DMS 273 treated with DMSO at 0.1 percent for 48 hours (cell line): Measurements from ENCODE around the gene IQGAP2.
A peak's percentile ranks its signal among the peaks of the same experiment; 100 is the strongest.
"Not testable (repeated sequence)": the region's sequence is repeated elsewhere in the genome, so short reads cannot be mapped to it uniquely, and the experiment has no call there.

ENCODE experiments used
- DNase-seq: peaks from one replicate; lab custom pipeline; 2025; lab: John Stamatoyannopoulos, UW

IQGAP2 gene

DNA sequence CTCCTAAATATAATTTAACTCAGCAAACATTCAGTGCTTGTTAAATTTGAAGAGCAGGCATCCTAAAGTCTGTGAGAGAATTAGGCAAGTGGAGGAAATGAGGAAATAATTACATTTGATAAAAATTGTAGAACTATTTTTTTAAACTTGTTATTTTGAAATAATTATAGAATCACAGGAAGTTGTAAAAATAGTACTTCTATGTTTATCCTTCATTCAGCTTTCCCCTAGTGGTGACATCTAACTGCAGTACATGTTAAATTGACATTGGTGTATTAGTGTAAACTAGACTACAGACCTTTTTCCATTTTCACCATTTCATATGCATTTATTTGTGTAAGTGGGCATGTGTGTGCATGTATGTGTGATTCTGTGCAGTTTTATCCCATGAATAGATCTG, 168.5 kb downstream of the IQGAP2 start:
- no peak for DNase-seq

DNA sequence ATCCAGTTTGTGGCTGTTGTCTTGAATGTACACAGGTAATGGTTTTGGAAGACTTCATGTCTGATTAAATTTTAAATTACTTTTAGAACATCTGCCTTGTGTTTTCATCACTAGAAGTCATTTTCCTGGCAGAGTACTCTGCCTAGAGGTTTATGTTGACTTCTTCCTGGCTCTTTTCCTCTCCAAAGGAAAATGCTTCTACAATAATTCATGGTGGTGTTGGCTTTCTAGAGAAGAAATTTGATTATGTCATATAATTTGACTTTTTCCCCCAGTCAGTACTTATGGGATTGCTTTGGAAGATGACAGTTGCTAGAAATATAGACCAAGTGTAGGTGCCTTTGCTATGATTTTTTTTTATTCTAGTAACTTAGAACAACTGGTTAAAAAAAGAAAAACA, 173.4 kb downstream of the IQGAP2 start:
- no peak for DNase-seq

DNA sequence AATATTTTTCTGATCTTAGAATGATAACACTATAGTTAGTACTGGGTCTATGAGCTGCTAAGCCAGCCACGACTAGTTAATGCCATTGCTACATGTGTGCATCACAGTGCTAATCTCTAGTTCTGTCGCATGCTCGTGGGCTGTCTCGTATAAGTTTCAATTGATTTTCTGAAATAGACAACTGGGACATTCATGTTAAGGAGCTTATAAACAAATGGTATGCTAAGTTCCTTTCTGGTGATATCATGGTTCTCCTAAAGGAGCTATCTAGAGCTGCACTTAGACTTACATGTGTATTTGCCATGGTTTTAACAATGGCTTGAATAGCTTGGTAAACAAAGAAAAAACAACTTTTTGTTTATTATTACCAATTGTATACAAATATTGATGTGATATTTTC, 173.9 kb downstream of the IQGAP2 start:
- DNase-seq, result no peak

DNA sequence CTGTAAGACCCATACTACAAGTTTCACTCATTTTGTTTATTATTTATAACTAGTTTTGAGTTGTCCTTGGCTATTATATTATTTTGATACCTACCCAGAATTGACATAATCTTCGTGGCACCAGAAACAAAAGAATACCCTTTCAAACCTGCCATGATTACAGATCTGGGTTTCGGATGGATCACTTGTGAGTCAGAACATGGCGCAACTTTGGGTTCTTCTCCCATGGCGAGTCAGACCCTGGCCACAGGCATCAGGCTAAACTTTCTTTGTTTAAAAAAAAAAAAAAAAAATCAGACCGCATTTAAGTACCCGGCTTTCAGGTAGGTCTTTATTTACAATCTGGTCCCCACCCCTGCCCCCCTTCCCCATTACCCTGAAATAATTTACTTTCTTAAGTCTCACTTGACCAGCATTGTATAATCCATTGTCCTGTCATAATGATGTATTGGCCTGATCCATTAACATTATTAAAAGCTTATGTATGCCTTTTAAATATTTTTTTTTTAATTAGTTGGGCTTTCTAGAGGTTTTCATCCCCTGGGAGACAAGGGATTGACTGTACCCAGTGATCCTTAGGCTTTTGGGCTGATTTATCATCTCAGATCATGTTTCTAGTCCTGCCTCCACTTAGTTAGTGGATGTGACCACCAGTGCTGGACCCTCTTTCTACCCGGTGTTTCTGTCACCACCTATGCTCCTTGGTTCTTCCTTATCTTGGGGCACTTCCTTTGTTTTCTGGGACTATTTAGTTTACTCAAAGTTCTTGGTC, 176.3 kb downstream of the IQGAP2 start:
- no peak for DNase-seq

DNA sequence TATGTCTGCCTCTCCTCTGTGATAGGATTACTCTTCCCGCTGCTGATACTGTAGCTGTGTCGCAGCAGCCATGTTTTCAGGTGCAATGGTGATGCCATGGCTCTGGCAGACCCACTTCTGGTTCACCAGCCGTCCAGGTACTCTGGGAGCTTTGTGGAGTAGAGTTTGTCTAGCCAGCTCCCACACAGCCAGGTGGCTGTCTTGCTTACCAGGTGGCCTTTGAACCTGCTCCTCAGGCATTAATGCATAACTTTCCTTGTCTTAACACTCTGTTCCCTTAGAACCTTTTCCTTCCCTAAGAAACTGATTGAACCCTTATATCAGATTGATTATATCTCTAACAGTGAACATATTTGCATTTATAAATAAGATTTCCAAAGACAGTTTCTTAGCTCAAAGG, 177.9 kb downstream of the IQGAP2 start:
- DNase-seq, result no peak

DNA sequence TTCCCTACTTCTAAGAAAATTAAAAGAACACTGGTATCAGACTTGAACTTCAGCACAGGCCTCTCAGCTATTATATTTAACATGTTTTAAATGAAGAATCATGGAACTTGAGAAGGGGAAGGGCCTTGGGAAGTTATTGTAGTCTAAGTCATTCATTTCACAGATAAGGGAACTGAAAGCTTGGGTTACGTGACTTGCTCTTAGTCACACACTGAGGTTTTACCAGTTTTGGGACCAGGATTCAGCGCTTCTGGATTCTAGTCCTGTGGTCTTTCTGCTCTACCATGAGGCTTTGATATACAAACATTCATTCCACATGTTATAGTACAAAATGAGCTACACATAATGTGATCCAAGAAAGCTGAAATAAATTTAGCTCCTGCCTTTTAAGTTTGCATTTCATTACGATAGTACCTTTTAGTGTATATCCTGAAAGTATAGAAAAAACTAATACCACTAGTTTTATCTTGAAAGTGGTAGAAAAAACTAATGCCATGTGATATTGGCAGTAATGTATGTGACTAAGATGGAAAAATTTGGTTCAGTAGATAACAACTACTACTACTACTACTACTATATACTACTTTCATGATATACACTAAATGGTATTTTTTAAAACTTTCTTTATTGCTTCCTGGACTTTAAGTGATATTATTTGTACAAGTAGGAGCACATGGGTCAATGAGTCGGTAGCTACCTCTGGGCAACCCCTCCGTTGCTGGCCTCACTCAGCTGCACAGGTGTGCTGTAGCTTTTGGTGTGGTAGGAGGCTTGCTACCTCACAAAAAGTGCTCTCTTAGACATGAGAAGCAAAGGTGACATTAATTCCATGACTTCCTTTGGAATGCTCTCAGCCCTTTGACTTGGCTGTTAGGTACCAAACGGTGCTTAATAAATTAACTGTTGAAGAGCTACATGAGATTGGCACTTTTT, 179.4 kb downstream of the IQGAP2 start:
- no peak for DNase-seq

DNA sequence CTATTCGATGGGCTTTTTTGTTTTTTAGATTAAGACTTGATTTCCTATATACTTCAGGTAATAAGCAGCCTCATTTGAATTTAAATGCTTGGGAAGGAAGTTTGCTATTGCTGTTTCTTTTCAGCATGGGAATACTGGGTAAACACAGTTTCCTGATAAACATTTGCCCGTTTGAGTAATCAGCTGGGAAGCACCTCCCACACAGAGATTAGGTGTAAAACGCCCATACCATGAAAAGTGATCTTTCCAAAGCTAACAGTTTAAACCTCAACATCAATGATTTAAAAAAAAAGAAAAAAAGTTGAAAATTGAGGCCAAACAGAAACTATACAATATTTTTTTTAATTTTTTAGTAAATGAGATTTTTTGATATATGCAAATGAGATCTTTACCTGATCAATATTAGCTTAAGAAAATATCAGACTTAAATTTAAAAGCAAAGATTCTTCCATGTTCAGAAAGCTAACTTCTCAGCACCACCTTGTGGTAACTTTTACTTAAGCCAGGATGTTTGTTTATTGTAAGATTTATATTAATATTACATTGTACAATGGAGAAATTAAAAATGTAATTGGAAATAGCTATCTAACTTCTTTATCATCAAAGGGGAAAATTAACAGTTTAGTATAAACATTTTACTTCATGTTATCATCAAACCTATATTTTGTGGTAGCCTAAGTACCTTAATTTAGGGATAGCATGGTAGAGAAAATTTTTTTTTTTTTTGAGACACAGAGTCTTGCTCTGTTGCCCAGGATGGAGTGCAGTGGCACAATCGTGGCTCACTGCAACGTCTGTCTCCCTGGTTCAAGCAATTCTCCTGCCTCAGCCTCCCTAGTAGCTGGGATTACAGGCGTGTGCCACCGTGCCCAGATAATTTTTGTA, 180.3 kb downstream of the IQGAP2 start:
- no peak for DNase-seq

DNA sequence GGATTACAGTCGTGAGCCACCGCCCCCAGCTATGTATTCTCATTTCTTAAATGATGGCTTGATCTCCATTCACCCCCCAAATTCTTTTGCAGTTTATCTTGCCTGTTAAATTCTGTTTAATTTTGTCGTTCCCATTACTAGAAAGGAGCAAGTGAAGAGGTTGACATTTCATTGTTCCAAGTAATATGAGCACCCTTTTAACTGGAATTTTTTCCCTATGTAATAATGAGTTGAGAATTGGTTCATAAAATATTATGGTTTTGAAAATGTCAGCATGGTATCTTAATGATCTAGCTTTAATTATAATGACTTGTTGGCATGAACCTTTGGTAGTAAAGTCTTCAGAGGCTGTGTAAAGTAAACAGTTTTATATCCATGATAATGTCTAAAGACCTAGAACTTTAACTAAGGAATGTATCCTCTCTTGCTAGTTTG, 182.7 kb downstream of the IQGAP2 start:
- no peak for DNase-seq

DNA sequence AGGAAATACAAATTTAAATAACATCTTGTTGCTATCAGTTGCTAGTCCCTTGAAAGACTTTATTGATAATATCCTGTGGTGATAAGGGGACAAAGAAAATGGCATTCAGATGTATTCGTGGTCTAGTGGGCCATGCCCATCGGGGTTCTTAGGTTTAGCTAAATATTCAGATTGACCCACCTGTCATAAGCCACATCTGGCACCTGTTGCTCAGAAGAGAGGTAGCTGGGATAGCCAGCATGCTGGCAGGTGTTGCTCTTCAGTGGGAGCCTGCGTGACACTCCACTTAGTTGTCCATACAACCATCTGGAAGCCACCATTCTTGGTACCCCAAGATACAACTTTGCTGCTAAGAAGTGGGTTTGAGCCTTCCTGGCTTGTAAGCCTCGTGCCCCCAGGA, 183.4 kb downstream of the IQGAP2 start:
- no peak for DNase-seq

DNA sequence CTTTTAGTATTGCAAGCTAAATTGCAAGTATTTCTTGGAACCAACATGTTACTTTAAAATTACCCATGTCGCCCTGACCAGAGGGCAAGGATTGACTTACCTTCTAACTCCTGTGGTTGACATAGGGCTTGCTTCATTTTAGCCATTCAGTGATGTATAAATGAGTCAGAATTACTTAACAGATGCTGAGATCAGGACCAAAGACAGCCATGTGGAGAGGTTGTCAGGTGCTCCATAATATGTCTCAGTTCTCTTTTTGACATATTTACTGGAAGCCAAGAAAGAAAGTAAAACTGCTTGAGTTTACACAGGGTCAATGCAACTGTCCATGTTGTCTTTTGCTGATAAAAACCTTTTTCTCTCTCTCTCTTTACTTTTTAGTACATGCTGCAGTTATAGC, 186.9 kb downstream of the IQGAP2 start:
- DNase-seq, result no peak

DNA sequence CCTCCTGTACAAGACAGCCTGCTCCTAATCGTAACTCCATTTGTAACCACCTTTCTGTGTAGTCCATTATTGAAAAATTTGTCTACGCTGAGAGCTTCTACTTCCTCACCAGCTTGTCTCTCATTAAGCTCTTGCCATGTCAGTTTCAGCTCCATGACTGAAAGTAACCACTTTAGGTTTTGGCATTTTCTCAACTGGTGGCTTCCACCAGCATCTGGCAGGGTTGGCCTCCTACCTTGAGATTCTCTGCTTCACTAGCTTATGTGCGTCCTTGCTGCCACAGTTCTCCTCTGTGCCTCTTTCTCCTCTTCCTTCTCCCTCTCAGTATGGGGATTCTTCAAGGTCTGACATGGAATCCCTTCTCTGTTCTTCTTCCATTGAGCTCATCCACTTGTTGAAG, 188.3 kb downstream of the IQGAP2 start:
- no peak for DNase-seq

DNA sequence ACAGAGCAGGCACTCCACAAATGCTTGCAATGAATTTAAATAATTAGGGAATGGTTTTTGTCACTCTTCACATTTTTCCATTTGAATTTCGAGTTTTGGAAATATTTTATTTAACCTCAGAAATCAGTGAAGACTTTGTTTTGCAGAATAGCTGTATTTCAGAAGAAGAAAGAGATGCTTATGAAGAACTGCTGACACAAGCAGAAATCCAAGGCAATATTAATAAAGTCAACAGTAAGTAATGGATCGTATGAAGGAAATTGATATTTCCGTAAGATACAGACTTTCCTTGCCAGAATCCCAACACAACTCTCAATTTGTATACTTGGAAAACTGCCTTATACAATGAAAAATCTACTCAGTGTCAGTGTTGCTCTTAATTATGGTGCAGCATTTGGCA, 189.6 kb downstream of the IQGAP2 start:
- no peak for DNase-seq

DNA sequence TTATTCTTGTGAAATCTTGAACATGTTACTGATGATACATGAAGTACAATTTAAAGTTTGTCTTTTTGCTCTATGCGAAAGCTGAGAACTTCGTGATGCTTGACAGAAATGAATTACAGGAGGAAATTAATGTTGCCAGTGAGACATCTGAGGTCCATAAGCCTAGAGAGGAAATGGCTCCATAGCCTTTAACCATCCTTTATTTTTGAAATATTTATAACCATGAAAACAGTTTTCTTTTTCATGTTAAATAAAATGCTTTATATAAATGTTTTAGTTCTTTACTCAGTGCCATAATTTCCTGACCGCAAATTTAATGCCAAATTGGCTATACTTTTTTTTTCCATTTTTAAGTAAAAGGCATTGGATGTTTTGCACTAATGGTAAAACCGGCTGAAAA, 191.0 kb downstream of the IQGAP2 start:
- no peak for DNase-seq

DNA sequence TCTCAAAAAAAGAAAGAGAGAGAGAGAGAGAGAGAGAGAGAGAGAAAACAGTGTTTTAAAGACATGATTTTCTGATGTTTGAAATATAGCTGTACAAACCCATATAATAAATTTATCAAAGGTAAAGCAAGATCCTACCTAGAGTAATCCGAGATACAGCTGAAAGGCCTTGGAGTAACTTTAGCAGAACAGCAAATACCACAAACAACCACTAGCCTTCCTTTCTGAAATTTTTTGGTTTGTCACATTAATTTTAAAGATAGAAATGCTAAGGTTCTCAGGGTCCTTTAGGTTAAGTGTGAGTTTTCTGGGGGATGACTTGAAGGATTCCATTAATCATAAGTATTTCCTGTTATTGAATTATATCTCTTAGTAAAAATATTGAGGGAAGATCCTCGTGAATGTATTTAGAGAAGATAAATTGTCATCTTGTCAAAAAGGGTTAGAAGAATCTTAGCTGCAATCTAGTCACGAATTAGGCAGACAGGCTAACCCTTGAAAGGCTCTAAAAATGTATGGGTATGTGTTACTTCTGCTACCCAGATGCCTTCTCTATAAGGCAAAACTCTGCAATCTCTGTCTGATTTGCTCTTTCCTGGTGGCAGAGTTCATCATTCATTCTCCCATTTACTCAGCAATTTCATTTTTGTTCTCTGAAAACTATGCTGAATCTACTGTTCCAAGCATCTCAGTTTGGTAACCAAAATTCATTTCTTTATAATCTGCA, 192.8 kb downstream of the IQGAP2 start:
- DNase-seq, result no peak

DNA sequence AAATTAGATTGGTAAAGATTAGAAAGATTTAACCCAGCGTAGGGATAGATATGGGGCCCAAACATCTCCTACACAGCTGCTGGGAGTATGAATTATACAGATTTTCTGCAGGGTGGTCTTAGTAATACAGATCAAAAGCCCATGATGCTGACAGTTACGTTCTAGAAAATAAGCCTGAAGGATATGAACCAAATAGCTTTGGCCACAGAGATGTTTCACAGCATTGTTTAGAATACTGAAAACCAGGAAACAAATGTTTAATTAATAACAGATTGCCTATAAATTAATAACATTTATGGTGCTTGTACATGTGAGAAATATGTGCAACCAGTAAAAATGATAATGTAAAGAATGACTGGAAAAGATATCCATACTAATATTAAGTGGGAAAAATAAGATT, 195.4 kb downstream of the IQGAP2 start:
- DNase-seq, result no peak

DNA sequence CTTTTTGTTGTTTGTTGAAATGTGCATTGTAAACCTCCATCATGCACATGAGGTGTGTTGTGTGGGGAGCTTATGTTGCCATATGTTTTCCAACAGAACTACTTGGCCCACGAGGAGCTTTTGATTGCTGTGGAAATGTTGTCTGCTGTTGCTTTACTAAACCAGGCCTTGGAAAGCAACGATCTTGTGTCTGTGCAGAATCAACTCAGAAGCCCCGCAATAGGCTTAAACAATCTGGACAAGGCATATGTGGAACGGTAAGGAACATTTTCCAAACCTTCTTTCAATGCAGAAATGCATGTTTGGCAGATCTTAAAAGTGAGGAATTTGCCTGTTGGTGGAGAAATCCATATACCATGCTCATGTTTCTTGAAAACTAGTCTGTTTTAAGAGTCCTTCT, 197.6 kb downstream of the IQGAP2 start:
- DNase-seq, result no peak

DNA sequence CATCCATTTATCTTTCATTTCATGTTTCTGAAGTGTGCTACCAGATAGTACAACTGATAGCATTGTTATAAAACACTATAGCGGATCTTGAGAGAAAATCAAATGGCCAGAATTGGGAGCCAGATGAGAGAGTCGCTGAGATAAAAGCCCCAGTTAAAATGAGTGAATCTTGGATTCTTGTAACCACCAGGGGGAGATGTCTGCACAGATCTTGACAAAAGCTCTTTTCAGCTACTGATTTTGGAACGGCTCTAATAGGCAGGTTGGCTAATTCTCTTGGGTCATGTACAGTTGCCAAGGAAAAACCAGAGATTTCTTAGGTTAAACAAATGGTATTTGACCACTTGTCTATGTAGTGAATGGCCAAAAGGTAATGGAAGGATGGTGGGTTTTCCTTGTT, 198.4 kb downstream of the IQGAP2 start:
- DNase-seq, result peak; percentile 35

DNA sequence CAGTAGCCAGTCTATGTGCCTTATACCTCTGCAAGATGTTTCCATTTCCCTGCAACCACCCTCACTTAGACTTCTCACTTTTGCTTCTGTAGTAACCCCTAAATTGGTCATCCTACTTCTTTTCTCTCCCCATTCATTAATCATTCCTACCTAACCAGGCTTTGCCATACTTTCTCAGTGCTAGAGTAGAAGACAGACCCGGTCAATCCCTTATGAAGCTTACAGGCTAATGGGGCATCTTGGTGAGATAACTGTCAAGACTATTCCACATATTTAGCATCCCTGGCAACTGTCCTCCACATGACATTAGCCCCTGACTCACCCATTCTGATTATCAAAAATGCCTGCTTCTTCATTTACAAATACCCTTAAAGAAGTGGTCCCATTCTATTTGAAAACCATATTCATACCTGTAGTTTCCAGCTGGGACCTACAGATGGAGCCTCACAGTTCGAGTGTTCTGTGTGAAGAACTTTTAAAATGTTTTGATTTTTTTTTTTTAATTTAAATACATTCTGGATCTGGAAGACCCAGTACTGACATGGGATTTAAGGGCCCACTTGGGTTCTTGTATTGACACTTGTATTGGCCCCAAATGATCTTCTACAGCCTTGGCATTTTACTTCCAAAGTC, 199.1 kb downstream of the IQGAP2 start:
- DNase-seq, result no peak

DNA sequence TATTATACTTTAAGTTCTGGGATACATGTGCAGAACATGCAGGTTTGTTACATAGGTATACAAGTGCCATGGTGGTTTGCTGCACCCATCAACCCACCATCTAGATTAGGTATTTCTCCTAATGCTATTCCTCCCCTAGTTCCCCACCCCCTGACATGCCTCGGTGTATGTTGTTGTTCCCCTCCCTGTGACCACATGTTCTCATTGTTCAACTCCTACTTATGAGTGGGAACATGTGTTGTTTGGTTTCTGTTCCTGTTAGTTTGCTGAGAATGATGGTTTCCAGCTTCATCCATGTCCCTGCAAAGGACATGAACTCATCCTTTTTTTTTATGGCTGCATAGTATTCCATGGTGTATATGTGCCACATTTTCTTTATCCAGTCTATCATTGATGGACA, 200.9 kb downstream of the IQGAP2 start:
- DNase-seq, result not testable (repeated sequence)

DNA sequence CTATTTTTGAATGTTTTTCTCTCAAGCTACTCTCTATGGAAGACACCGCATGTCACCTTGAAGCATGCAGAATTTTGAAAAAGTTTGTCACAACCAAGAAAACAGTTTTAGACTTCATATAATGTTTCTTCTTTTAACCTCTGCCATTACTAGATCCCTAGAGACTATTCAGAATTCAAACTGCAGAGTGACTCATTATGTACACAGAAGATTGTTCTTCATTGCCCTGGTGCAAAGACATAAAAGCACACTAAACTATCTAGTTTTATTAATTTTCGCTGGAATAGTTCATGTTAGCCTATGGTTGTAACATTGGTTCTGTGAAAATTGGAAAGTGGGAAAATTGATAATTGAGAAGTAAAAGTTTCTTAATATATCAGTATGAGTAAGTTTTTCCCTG, 201.8 kb downstream of the IQGAP2 start:
- DNase-seq, result no peak

DNA sequence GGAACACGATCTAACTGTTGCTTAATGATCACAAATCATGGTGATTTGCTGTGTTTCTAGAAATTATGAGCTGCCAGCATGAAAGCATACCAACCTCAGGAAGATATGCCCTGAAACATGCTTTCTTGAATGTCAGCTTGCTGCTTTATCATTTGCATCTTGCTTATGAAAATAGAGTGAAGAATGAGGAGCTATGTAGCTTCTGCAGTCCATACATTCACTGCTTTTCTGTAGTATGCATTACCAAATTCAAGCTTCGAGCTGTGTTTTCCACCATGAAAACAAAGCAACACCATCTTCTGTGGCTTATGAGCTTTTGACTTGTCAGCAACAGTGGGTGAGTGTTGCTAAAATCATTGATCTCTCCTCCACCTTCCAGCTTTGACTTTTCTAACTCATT, 203.6 kb downstream of the IQGAP2 start:
- no peak for DNase-seq
